Breast epithelium (tissue), 3 donors: ENCODE data around the gene SPTSSA.

Source experiments
- CTCF ChIP-seq, 3 donors: fragments of 450-650 bp; IDR thresholded peaks; one replicate each; pipeline ENCODE4 v1.5.1; 2016 to 2017; ENCODE audit warnings: antibody characterized with exemption in 3 of 3, mild to moderate bottlenecking in 3 of 3, moderate library complexity in 3 of 3
- POLR2AphosphoS5 ChIP-seq, 3 donors: sonication (generic); formaldehyde crosslinking; IDR thresholded peaks; one replicate each; pipeline ENCODE4 v1.6.1; 2017; ENCODE audit warnings: antibody characterized with exemption in 3 of 3

- TF ChIP-seq CTCF (IDR thresholded peaks at IDR 0.05) (no peak), POLR2AphosphoS5 (IDR thresholded peaks at IDR 0.05) (no peak)
These were observed 8.3 kb upstream of the SPTSSA start for GRCh38 chr14:34470319-34470718.
